GM18867 (cell line): Measurements from ENCODE around the gene AMPD3.
A peak's percentile ranks its signal among the peaks of the same experiment; 100 is the strongest.

Experiments
- ATAC-seq: cut with Tn5 transposase; IDR thresholded peaks from one replicate; pipeline ENCODE4 v1.9.1; 2021; ENCODE audit warnings: mild to moderate bottlenecking, moderate library complexity; ENCODE audit not compliant: unreplicated experiment

Gene AMPD3

DNA sequence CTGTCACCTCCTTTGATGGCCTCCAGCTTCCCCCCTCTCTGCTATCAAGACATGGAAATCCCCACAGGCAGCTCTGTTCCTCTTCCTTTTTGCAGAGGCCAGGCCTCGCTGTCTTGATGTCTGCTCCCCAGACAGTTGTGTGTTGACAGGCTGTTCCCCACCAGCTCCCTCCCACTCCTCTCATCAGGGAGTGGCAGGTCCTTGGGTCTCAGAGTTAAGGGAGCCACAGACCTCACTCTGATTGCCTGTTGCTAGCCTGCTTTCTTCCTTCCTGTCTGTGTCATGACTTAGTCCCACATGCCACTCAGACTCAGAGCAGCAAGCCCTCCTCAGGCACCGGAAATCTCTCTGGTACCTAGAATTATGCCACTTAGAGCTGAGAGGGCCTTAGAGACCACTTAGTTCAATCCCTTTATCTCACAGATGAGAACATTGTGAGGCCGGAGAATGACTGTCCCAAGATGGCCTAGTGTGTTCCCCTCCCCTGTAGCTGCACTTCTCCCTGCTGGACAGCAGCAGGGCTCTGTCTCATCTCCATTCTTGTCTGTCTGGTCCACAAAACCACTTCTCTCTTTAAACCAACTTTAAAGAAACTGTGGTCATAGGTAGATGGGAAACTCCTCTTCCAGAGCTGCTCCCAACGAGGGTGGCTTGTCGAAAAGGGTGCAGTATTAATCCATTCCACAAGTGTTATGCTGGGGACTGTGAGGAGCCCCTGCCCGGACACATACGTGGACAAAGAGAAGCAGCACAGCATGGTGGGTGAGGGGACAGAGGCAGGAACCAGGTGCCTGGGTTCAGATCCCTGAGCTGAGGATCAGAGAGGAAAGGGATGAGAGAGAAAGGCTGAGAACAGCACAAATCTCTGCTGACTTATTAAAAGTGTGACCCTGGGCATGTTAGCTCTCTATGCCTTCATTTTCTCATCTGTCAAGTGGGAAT lies 4.2 kb downstream of the AMPD3 start:
- peak; percentile 47 for ATAC-seq

- peak; percentile 31 for ATAC-seq
These were observed 5.7 kb downstream of the AMPD3 start for GRCh38 chr11:10460611-10461275.

- ATAC-seq = no peak
These were observed 6.3 kb downstream of the AMPD3 start for GRCh38 chr11:10461276-10461790.

GRCh38 chr11:10462746-10463300 lies 7.8 kb downstream of the AMPD3 start:
- no peak for ATAC-seq

DNA sequence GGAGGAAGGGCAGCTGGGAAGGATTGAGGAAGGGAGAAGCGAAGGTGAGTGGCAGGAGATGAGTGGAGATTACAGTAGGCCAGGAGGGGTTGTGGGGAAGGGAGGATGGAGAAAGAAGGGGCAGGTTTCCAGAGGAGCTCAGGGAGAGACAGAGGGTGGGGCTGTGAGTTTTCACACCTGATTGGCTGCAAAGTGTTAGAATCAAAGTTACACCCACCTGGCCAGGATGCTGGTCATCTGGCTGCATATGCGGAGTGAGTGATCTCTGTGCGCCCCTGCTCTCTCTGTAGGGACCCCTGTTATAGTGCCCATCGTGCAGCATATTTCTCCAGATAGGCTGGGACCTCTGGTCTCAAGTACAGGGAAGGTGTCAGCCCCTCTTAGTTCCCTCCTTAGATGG lies 18.3 kb downstream of the AMPD3 start:
- ATAC-seq = no peak

- ATAC-seq = no peak
These were observed 19.5 kb downstream of the AMPD3 start for GRCh38 chr11:10474551-10474950.

DNA sequence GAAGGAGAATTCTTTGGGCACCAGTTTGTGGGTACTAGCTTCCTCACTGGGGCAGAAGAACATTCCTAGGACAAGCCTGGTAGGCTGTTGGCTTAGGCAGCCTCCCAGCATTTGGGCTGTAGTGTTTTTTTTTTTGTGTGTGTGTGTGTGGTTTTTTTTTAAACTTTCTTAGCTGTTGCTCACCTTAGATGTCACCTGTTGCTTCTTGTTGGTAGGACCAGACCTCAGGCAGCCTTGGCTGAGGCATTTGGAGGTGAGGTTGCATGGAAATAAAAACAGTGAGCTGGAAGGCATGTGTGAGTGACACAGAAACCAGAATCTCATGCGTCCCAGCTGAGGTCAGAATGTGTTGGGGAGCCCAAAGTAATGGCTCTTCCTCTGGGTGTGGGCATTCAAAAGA lies 21.3 kb downstream of the AMPD3 start:
- ATAC-seq = no peak

DNA sequence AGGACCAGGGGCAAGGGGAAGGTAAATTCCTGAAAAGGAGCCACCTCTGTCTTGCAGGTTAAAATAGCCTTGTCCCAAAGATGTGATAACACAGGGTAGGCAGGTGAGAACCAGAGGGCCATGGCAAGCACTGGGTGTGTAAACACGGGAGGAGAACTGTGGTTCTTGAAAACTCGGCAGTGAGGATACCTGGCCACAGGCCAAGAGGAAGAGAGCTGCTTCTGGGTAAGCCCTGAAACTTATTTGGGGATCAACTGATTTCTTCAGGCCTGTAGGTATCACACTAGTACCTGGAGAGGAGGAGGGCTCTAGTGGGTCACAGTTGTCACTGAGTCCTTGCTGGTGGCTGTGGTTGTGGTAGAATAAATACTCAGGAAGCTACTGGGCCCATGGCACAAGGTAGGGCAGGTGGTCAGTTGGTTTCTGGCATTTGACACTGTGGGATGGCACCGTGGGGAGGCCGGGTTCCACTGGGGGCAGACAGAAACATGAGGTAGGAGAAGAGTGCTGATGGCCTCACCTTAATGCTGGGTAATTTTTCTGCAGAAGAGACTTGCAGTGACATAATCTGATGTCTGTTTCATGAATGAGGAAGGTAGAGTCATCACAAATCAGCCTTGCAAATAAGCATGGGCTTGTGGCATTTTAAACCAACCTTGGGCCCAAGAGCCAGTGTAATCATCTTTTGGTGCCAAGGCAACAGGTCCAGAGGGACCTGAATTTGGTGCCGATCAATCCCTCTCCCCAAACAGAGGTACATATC lies 22.0 kb downstream of the AMPD3 start:
- no peak for ATAC-seq

DNA sequence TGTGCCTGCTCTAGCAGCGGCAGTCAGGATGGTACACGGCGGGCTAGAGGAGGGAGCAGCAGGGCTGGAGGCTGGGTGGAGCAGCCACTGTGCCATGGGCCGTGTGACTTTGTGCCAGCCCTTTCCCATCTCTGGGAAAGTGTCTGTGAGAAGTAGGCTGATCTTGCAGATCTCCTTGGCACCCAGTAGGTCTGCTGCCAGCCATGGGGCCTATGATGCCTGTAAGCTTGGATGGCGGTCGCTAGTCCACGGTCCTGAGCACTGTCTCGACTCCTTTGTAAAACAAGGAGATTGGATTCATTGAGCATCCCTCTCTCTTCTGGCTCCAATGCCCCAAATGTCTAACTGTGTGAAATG lies 22.6 kb downstream of the AMPD3 start:
- no peak for ATAC-seq

- no peak for ATAC-seq
These were observed 23.0 kb downstream of the AMPD3 start for GRCh38 chr11:10478066-10478465.

- ATAC-seq = no peak
These were observed 23.8 kb downstream of the AMPD3 start for GRCh38 chr11:10478574-10479550.

- ATAC-seq = no peak
These were observed 25.0 kb downstream of the AMPD3 start for GRCh38 chr11:10480026-10480425.

DNA sequence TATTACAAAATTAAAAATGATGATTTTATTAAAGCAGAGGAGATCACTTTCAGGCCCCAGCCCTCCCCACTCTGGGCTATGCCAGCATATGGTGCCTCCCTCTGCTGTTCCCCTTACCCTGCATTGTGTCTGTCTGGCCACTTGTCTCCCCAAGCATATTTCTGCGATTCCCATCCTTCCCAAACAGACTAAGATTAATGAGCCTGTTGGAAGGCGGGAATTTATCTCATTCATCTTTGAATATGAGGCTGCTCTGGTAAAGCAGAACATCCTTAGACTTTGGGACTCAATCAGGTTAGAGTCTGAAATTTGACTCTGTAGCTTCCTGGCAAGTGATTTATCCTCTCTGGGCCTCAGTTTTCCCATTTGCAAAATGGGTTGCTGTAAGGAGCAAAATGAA lies 25.7 kb downstream of the AMPD3 start:
- no peak for ATAC-seq

GRCh38 chr11:10481560-10482349 lies 26.7 kb downstream of the AMPD3 start:
- ATAC-seq = no peak

DNA sequence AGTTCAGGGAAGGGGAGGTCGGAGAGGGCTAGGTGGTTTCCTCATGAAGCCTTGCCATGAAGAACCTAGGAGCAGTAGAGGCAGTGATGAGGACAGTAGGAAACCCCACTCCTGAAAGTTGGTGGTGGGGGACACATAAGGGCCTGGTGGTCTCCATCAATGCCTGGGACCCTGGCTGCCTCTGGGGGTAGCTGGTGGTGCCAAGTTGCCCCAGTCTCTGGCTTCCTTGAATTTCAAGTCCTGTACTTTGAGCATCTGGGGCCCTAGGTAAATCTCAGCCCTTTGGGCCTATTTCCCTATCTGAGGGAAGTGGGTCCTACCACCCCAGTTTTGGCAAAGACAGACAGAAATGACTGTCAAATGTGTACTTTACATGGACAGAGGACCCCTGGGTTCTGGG lies 28.1 kb downstream of the AMPD3 start:
- no peak for ATAC-seq

DNA sequence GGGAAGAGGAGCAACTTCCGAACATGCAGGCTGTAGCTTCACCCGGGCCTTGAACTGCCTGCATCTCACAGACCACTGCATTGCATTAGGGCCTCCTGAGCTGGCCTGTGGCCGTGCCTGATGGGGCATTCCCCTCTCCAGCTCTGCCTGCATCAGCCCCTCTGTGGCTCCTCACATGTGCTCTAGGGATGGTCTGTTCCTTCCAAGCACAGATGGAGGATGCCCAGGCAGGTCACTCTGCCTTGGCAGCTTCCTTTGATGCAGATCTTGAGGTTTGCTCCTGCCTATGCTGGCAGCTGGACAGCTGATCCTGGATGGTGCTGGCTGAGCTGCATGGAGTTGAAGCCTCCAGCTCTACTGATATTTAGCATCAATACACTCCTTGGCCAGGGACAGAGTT lies 28.5 kb downstream of the AMPD3 start:
- ATAC-seq = no peak

DNA sequence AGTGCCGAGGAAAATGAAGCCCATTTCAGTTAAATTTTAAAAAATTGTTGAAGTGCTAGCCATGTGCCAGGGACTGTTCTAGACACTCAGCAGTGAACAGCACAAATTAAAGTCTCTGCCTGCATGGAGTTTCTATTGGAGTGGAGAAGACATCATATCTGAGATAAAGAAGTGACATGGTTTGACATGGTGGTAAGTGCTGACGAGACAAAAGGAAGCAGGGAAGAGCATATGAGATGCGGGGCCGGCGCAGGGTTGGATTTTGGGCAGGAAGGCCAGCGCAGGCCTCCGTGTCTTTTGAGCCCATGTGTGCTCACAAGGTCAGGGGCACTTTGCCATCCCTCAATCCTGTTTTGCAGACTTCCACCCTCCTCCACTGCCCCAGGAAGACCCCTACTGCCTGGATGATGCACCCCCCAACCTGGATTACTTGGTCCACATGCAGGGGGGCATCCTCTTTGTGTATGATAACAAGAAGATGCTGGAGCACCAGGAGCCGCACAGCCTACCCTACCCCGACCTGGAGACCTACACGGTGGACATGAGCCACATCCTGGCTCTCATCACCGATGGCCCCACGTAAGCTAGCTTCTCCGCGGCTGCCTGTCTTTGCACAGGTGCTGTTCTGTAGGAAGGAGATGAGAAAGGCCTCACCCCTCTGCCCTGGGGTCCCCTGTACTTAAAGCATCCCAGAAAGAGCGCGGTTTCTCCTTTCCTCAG lies 29.6 kb downstream of the AMPD3 start:
- ATAC-seq = no peak

- ATAC-seq = no peak
These were observed 30.6 kb downstream of the AMPD3 start for GRCh38 chr11:10485646-10486045.
